H1 (cell line): Measurements from ENCODE around the gene GTF2H1. TPM values are rescaled to one million over a fixed set of nuclear protein-coding genes. Genes with fewer than 3 reads are reported as not detected.

ENCODE experiments used
- HDAC6 ChIP-seq: IDR thresholded peaks from one replicate; pipeline ENCODE4 v1.7.1; 2012; ENCODE audit warnings: low read depth, mild to moderate bottlenecking, inconsistent platforms, low read length, moderate library complexity
- RBBP5 ChIP-seq: IDR thresholded peaks from 2 replicates; pipeline ENCODE4 v1.7.1; 2012; ENCODE audit warnings: low read depth, mild to moderate bottlenecking, inconsistent platforms, low read length, moderate library complexity, borderline replicate concordance
- SUZ12 ChIP-seq: fragments of 200-600 bp; sonication (generic); IDR thresholded peaks from 2 replicates; pipeline ENCODE4 v1.6.1; 2012; ENCODE audit warnings: mild to moderate bottlenecking, inconsistent platforms, low read length, moderate library complexity, mixed read lengths
- polyA plus RNA-seq, 7 experiments: library from polyadenylated mRNA; depleted of rRNA in 3 of 7; stranded (reverse) in 5 of 7; unstranded in 2 of 7; fragments of >200 nt in 5 of 7; fragments of 200-250 nt in 2 of 7; gene quantifications; 1 replicate in 5 of 7; 2 replicates in 1 of 7; 4 replicates in 1 of 7; pipeline versions ENCODE4 v1.2.1 to v1.2.3, GENCODE V29; 2011 to 2013; ENCODE audit warnings: missing spikeins in 2 of 7, mixed read lengths in 2 of 7
- total RNA-seq: library from RNA; stranded (reverse); fragmentation: NEBNext Ultra II Directional; extraction: Animal tissue kit (Norgen Biotek cat#: 25700); gene quantifications from 2 replicates; pipeline ENCODE4 v1.2.1, GENCODE V29; 2021

The GTF2H1 gene
- total and polyA plus RNA-seq, 2 of the 8 experiments (the other 6 are each of a cell fraction or from before 2014, with no cell fraction given) = 9.1 to 26.3 TPM

DNA sequence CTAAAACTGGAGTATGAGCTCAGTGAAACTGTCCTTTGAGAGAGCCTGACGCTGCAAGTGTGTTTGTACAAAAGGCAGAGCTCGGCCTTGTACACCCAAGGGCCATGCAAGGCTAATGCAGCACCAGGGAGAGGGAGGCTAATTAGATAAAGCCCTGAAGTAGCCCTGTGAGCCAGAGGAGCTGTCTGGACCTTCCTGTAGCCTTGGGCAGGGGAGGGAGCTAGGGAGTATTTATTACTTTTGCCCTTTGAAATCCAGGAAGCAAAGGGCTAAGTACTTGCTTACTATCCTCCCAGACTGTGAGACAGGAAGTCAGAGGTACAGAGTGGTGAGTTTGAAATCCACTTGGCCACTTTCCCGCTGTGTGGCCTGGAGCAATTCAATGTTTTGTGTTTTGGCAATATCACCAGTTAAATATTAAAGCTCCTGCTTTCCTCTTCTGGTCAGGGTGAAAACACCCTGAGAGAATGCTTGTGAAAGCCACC lies 61.8 kb downstream of the GTF2H1 start (continued):
- TF ChIP-seq SUZ12 (no peak), HDAC6 (no peak), RBBP5 (no peak)
